ENCODE data around the gene PELI2. TPM values are rescaled to one million over a fixed set of nuclear protein-coding genes. Genes with fewer than 3 reads are reported as not detected.

Gene PELI2
- total RNA-seq, 1 donor from 2014 or later: 27.2 TPM

- Histone ChIP-seq H3K9me3 (ENCODE audit: low read depth) (no peaks in the 10 kb centered on the region), H3K4me2 (no peak overlapping the region), H3K27ac (no peak overlapping the region), H2AFZ (replicated peaks) (peak overlapping the region; percentile 37), H3K9ac (no peak overlapping the region), H3K27me3 (no peaks in the 10 kb centered on the region), H3K79me2 (ENCODE audit: low read depth) (no peaks in the 10 kb centered on the region), H3K36me3 (no peaks in the 10 kb centered on the region), H4K20me1 (ENCODE audit: low read depth) (no peaks in the 10 kb centered on the region), H3K4me3 (no peak overlapping the region), H3K4me1 (peaks cover 3% of the 10 kb centered on the region), H3F3A (ENCODE audit: low read depth) (no peaks in the 10 kb centered on the region)
- Mint-ChIP-seq H3K9me3 (no peaks in the 10 kb centered on the region), H3K4me3 (no peak overlapping the region), H3K4me1 (no peaks in the 10 kb centered on the region), H3K36me3 (no peaks in the 10 kb centered on the region), H3K27me3 (ENCODE audit: insufficient read depth, low read depth) (peaks cover 8% of the 10 kb centered on the region), H3K27ac (no peak overlapping the region)
- no peak for DNase-seq (ENCODE audit: low spot score)
- no peak for TF ChIP-seq EZH2 (IDR thresholded peaks at IDR 0.05)
- no peak for TF ChIP-seq EZH2phosphoT487 (IDR thresholded peaks at IDR 0.05)
- TF ChIP-seq CTCF (IDR thresholded peaks at IDR 0.05): no peak
Measured at GRCh38 chr14:56081139-56081538, 37.1 kb upstream of the PELI2 start.

GRCh38 chr14:56082880-56083279 lies 35.3 kb upstream of the PELI2 start:
- H3K9me3 ChIP-seq (ENCODE audit: low read depth): no peaks in the 10 kb centered on the region
- H3K9ac ChIP-seq: no peak overlapping the region
- H3K4me1 Mint-ChIP-seq: no peaks in the 10 kb centered on the region
- TF ChIP-seq EZH2 (IDR thresholded peaks at IDR 0.05) (no peak), CTCF (IDR thresholded peaks at IDR 0.05) (no peak), EZH2phosphoT487 (IDR thresholded peaks at IDR 0.05) (no peak)
- H3K4me1 ChIP-seq: peaks cover 10% of the 10 kb centered on the region
- H3K27ac ChIP-seq: no peak overlapping the region
- H3K9me3 Mint-ChIP-seq: no peaks in the 10 kb centered on the region
- H2AFZ ChIP-seq (replicated peaks): no peak overlapping the region
- H4K20me1 ChIP-seq (ENCODE audit: low read depth): no peaks in the 10 kb centered on the region
- H3K36me3 Mint-ChIP-seq: no peaks in the 10 kb centered on the region
- H3K27me3 ChIP-seq: no peaks in the 10 kb centered on the region
- no peak overlapping the region for H3K27ac Mint-ChIP-seq
- H3K4me2 ChIP-seq: no peak overlapping the region
- H3K27me3 Mint-ChIP-seq (ENCODE audit: insufficient read depth, low read depth): peaks cover 6% of the 10 kb centered on the region
- no peak overlapping the region for H3K4me3 Mint-ChIP-seq
- H3K4me3 ChIP-seq: no peak overlapping the region
- no peaks in the 10 kb centered on the region for H3K79me2 ChIP-seq (ENCODE audit: low read depth)
- no peak for DNase-seq (ENCODE audit: low spot score)
- H3K36me3 ChIP-seq: no peaks in the 10 kb centered on the region
- no peaks in the 10 kb centered on the region for H3F3A ChIP-seq (ENCODE audit: low read depth)

GRCh38 chr14:56085471-56085870 lies 32.7 kb upstream of the PELI2 start:
- H3F3A ChIP-seq (ENCODE audit: low read depth): peaks cover 3% of the 10 kb centered on the region
- Mint-ChIP-seq H3K4me3 (no peak overlapping the region), H3K27me3 (ENCODE audit: insufficient read depth, low read depth) (peaks cover 3% of the 10 kb centered on the region), H3K9me3 (no peaks in the 10 kb centered on the region), H3K36me3 (no peaks in the 10 kb centered on the region), H3K4me1 (peaks cover 16% of the 10 kb centered on the region), H3K27ac (no peak overlapping the region)
- H3K36me3 ChIP-seq: no peaks in the 10 kb centered on the region
- H4K20me1 ChIP-seq (ENCODE audit: low read depth): no peaks in the 10 kb centered on the region
- DNase-seq (ENCODE audit: low spot score): no peak
- H3K79me2 ChIP-seq (ENCODE audit: low read depth): no peaks in the 10 kb centered on the region
- H3K4me2 ChIP-seq: no peak overlapping the region
- H3K4me3 ChIP-seq: no peak overlapping the region
- no peaks in the 10 kb centered on the region for H3K9me3 ChIP-seq (ENCODE audit: low read depth)
- H3K4me1 ChIP-seq: peaks cover 33% of the 10 kb centered on the region
- H3K9ac ChIP-seq: no peak overlapping the region
- TF ChIP-seq EZH2phosphoT487 (IDR thresholded peaks at IDR 0.05): no peak
- no peak for TF ChIP-seq EZH2 (IDR thresholded peaks at IDR 0.05)
- TF ChIP-seq CTCF (IDR thresholded peaks at IDR 0.05): no peak
- H2AFZ ChIP-seq (replicated peaks): no peak overlapping the region
- H3K27ac ChIP-seq: no peak overlapping the region
- no peaks in the 10 kb centered on the region for H3K27me3 ChIP-seq

Measured in neural progenitor cell (in vitro differentiated cells).